ENCODE results near the gene SV2A.
"Not testable (repeated sequence)": the region's sequence is repeated elsewhere in the genome, so short reads cannot be mapped to it uniquely, and the experiment has no call there.

SV2A gene

GRCh38 chr1:149927563-149928400, 10.1 kb upstream of the SV2A start, which contains the start of gene SF3B4:
TSS of gene SF3B4 (minus strand) at chr1:149927803. CDS start at chr1:149927759, 44 bp downstream.
- peak; percentile 94 for DNase-seq

GRCh38 chr1:149927056-149927562, 9.5 kb upstream of the SV2A start:
- no peak for DNase-seq

- no peak for DNase-seq
These were observed 8.7 kb upstream of the SV2A start for GRCh38 chr1:149926296-149926695.

- no peak for DNase-seq
These were observed 8.1 kb upstream of the SV2A start for GRCh38 chr1:149925751-149926150.

GRCh38 chr1:149925345-149925744, 7.7 kb upstream of the SV2A start:
- DNase-seq = no peak

- no peak for DNase-seq
These were observed 6.0 kb upstream of the SV2A start for GRCh38 chr1:149923626-149924025.

GRCh38 chr1:149916898-149917252, 769 bp downstream of the SV2A start:
- no peak for DNase-seq

- DNase-seq = no peak
These were observed 1.3 kb downstream of the SV2A start for GRCh38 chr1:149916193-149916897.

GRCh38 chr1:149915429-149916192, 2.0 kb downstream of the SV2A start:
- DNase-seq = no peak

- DNase-seq = no peak
These were observed 3.1 kb downstream of the SV2A start for GRCh38 chr1:149914545-149914944.

- DNase-seq = no peak
These were observed 11.0 kb downstream of the SV2A start for GRCh38 chr1:149906570-149907075.

GRCh38 chr1:149903836-149904491, 13.7 kb downstream of the SV2A start:
- DNase-seq = no peak

GRCh38 chr1:149899460-149900284, 18.0 kb downstream of the SV2A start, which contains the start of gene BOLA1:
TSS of gene BOLA1 (plus strand) at chr1:149899568. CDS start at chr1:149900060, 492 bp downstream.
- peak; percentile 91 for DNase-seq

- DNase-seq = no peak
These were observed 21.1 kb downstream of the SV2A start for GRCh38 chr1:149896575-149896974.

GRCh38 chr1:149888999-149889289, 28.7 kb downstream of the SV2A start:
- peak; percentile 40 for DNase-seq

GRCh38 chr1:149888247-149888998, 29.2 kb downstream of the SV2A start:
- DNase-seq = peak; percentile 90

GRCh38 chr1:149887456-149888246, 30.0 kb downstream of the SV2A start:
- DNase-seq = peak; percentile 99

- not testable (repeated sequence) for DNase-seq
These were observed 30.5 kb downstream of the SV2A start for GRCh38 chr1:149887196-149887455.

- peak; percentile 100 for DNase-seq
These were observed 31.0 kb downstream of the SV2A start for GRCh38 chr1:149886396-149887195.

- DNase-seq = not testable (repeated sequence)
These were observed 31.6 kb downstream of the SV2A start for GRCh38 chr1:149886121-149886395.

All from HCEC 1CT (cell line).